Stimulated activated CD4-positive, alpha-beta T cell treated with anti-CD3 and anti-CD28 coated beads, Interleukin-12 subunit alpha, Interleukin-12 subunit beta, amount 100 ng/mL, for 4 hours (primary cell): Measurements from ENCODE around the gene ETFB.

Experiments used
- DNase-seq: peaks from one replicate; pipeline ENCODE4 v3.0.0-alpha.2; 2020

Gene ETFB

DNA sequence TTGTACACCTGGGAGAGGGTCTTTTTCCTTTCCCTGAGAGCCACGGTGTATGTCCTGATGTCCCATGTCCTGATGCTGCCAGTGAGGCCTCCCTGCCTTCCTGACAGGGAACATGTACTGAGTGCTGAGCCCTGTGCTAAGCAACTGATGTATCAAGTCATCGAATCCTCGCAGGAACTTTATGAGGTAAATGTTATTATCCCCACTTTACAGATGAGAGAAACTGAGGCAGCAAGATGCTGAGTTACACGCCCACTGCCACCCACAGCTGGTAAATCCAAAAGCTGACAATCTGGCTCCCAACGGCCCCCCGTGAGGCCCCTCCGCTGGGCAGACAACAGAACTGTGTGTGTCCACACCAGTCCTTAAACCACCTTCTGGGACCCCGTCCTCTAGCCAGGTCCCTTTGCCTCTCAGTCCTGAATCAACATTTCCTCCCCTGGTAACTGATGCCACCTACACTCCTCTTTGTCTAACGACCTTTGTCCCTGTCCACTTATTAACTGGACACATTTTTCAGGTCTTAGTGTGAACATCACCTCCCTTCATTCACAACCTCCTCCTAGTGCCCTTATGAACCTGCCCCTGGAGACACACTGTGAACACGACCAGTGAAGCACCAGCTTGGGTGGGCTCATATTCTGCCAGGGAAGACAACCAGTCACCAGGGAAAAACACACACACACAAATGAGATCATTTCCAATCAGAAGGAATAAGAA, 18.8 kb downstream of the ETFB start:
- DNase-seq = no peak

DNA sequence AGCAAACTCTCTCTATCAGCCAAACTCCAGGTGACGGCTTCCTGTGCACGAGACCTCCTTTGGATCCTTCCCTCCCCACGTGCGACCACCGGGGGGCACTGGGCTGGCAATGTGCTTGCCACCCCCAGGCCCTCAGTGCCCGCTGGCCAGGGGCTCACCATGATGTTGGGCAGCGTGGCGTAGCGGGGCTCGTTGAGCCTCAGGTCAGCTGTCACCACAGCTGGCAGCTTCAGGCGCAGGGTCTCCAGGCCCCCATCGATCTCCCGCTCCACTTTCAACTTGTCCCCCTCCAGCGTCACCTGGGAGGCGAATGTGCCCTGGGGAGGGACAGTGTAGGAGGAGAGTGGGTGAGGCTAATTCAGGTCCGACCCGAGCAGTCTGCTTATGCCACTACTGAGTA, 19.4 kb downstream of the ETFB start:
- no peak for DNase-seq

DNA sequence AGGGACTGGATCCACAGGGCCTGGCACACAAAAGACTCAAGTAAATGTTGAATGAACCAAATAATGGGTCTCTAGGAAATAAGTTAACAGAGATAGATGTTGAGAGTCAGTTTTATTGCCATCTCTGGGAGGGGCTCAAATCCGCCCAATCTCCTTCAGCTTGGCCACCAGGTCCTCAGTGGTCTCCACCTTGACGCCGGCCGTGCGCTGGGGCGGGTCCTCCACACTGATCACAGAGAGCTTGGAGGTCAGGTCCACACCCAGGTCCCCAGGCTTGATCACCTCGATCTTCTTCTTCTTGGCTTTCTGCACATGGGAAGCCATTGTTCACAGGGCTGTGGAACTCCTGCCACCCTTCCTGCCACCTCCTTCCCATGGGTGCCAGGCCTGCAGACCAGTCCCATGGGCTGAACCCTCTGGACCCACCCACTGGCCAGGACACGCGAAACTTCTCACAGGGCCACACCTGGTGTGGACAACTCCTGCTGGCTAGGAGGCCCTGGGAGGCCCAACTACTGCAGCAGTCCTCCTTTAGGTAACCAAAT, 21.0 kb downstream of the ETFB start:
- no peak for DNase-seq

DNA sequence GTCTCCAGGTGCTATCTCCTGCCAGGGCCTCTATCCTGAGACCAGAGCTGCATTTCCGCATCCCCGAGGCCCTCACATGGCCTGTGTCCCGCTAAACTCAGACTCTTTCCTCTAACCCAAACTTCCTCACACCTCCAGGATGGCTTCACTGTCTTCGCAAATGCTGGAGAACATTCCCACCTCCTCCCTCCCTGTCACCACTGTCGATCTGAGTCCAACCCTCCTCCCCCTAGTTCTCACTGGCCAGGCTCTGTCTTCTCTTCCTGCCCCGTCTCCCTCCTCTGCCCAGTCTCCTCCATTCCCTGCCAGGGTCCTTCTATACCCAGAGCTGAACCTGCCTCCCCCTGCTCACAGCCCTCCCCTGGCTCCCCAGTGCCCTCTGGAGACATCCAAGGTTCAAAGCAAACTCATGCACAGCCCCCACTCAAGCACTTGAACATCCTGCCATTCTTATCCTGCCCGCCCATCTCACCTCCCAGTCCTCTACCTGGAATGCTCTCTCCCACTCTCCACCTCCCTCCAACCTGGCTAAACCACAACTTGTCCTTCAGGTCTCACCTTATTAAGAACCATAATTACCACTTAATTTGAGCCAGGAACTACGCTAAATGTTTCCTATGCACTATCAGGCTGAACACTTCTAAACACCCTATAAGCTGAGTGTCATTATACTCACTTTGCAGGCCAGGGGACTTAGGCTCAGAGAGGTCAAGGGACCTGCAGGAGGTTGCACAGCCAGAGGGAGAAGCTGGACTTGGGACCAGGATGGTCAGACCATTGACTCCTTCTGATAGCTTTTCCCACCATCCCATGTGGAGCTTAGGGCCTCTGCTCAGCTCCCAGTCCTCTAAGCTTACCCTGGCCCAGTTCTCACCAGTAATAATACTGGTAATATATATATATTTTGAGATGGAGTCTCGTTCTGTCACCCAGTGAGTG, 23.3 kb downstream of the ETFB start:
- no peak for DNase-seq

DNA sequence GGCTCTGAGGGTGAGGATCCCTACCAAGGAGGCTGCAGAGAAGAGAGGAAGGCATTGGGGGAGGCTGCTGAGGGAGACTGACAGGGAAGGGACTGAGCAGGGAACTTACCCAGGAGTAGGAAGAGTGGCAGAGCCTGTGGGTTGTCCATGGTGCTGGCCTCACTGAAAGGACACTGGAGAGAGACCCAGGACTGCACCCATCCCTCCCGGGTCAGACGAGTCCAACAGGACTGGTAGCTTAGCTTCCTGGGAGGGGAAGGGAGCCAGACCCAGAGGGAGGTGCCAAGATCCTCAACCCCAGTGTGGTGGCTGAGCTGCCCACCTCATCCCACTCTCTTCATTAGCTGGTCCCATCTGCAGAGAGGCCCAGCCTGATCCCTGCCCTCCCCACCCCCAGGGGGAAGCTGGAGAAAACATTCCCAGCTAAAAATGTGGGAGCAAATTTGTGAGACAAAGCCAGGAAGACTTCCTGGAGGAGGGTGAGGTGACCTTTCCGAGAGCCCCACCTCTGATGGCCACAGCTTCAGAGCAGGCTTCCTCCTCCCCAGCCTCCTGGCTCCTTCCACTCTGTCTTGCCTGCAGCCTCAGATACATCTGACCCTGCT, 24.1 kb downstream of the ETFB start, which contains the start of gene VSIG10L:
Gene VSIG10L (minus strand): TSS at position 164 of the 605 bp plus-strand sequence. CDS start 15 bp downstream, at position 149.
- no peak for DNase-seq

DNA sequence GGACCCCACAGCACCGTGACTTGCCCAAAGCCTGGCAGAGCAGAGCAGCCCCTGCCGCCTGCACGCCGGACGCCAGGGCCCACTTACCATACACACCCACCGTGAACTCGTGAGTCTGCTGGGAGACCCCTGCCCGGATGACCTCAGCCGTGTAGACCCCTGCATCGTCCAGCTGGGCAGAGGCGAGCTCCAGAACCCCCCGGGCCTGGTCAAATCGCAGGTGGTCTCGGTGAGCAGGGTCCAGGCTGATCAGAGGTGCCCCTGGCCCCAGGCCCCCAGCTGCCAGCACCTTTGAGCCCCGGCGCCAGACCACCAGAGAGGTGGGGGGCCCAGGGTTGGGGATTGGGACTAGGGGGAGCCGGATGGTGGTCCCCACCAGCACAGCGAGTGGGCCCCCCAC, 25.1 kb downstream of the ETFB start:
- no peak for DNase-seq

DNA sequence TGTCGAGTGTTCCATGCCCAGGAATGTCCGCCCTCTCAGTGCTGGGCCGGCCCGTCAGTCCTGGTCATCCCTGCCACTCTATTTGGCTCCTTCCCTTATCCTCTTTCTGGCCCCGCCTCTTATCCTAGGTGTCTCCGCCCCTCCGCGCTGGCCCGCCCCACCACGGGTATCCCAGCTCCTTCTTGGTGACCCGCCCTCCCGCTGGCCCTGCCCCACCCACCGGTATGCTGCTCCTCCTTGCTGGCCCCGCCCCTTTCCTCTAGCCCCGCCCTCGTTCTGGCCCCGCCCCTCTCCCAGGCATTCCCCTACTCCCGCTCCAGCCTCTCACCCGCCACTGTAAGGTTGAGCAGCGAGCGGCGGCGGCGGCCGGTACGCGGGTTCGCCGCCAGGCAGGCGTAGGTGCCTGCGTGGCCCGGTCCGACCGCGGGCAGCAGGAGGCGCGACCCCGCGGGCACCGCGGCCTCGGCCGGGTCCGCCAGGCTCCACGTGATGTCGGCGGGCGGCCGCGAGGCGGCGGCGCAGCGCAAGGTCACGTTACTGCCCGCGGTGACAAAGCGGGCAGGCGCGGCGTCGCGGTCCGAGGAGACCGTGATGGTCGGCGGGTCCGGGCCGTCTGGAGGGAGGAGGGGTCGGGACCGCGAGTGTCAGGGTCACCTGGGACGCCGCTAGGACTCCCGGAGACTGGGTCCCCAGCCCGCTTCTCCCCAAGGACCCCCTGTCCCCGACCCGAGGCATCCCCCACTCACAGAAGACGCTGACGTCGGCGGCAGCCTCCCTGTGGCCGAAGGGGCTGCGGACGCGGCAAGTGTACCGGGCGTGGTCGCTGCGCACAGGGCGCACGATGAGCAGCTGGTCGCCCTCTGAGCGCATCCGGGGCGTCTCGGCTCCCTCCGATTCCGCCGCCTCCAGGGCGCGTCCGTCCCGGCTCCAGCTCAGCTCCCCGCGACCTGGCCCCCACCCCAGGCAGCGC, 26.2 kb downstream of the ETFB start:
- DNase-seq = peak; percentile 97

DNA sequence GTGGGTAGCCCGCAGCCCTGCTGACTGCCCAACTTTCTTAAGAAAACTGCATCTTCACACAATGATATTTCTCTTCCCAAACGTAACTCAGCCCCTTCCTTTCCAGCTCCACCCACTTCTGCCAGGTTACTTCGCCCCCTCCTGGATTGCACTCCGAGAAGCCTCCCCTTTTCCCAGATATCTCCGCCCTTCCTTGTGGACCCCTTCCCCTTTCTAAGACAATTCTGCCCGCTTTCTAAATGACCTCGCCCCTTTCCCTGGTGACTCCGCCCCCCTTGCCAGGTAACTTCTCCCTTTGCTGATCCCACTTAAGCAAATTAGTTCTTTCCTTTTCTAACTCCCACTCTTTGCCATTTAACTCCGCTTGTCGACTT, 26.9 kb downstream of the ETFB start:
- no peak for DNase-seq

DNA sequence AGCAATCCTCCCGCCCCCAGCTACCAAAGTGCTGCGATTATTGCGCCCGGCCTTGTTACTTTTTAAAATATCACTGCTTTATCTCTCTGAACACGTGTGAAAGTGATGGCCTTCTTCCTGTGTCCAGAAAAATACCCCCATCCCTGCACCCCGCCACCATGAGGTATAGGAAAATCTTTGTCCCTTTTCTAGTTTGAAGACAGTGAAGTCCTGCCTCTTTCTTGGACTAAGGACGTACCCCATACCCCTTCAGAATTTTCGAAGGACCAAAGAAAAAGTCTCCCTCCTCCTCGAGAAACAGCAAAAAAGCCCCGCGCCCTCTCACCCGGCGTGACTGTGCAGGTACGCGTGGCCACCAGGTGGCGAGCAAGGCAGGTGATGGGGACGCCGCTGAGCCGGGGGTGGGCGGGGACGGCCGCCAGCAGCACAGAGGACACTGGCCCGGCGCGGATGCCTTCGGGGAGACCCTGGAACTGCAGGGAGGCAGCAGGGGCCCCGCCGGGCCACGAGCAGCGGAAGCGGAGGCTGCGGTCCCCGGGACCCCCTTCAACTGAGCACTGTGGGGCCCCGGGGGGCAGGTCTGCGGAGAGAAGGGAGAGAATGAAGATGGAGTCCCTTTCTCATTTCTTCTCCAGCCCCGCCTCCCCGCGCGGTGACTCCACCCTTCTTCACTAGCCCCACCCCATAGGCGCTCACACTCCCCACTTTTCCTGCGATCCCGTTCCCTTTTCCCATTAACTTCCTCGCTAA, 27.4 kb downstream of the ETFB start:
- peak; percentile 88 for DNase-seq

DNA sequence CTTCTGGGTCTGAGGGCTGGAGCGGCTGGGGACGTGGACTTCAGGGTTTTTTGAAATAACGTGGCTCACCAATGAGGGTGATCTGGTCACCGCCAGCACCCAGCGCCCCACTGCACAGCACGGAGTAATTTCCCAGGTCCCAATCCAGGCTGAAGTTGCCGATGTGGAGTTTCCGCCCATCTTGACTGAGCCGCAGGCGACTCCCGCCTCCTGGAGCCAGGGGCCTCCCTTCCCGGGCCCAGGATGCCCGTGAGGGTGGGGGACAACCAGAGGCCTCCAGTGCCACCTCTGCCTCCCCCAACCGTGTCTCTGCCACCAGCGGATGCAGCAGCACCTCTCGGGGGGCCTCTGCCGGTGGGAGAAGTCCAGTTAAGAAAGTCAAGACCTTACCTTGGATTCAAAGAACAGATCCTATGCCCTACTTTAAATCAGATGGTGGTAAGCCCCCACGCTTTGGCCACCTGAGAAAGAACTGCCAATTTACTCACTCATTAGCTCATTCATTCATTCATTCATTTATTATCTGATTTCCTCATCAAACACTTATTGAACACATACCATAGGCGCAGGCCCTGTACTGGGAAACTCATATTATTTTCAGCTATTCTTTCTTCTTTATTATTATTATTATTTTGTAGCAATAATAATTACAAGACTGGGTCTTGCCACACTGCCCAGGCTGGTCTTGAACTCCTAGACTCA, 28.2 kb downstream of the ETFB start:
- DNase-seq = no peak

DNA sequence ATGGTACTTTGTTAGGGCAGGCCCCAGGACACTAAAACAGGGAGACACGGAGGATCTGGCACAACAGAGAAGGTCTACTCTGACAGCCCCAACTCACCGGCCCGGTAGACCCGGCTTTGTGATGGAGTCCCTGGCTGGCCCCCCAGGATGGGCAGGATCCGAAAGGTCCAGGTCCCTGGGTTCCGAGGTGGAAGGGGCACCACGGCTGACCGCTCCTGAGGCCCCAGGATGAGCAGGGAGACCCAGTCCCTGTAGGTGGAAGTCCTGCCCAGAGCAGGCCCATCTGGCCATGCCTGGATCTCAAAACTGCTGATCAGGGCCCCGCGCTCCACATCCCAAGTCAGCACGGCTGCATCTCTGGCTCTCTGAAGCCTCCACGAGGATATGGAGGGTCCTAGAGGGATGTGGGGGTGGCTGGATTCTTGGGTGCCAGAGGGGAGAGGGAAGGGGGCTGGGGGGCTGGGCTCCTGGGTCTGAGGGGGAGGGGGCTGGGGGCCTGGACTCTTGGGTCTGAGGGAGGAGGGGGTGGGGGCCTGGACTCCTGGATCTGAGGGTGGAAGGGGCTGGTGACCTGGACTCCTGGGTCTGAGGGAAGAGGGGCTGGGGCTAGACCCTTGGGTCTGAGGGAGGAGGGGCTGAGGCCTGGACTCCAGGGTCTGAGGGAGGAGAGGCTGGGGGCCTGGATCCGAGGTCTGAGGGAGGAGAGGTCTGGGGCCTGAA, 28.9 kb downstream of the ETFB start:
- DNase-seq = no peak

DNA sequence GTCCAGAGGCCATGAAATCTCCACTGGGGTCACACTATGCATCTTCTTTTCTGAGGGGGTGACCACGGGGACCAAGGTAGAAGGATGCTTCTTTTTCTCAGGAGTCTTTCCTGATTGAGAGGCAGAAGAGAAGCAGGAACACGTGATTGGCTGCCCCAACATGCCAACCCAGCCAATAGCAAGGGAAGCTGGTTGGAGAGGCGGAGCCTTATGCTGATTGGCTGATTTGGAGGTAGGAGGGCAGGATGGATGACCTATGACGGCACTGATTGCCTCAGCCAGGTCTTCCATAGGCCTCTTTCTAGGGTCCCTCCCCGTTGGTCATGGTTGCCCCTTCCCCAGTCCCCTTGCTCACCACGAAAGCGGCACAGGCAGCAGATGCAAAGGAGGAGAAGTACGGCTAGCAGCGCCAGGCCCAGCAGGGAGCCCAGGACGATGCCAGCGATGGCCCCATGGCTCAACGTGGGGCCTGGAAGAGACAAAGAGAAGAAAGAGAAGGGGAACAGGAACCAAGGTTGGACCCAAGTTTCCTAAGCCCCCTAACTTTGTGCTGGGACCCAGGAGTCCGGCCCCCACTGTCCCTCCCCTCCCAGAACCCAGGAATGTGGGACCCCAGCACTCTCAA, 32.2 kb downstream of the ETFB start:
- no peak for DNase-seq

DNA sequence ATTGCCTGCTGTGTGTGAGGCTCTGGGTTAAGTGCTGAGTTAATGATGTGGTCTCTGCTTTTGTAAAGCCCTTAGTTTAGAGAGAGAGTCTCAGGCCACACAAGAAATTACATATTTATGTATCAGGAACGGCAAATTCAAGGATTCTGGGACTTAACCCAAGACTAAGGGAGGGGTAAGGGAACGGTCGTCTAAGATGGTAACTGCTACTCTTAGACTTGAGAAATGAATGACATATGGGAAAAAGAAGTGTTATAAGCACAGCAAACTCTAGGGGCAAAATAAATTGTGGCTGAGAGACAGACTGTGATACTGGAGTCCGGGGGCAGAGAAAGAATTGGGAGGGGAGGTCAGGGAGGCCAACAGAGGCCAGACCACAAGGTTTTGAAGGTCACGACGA, 34.5 kb downstream of the ETFB start:
- no peak for DNase-seq

DNA sequence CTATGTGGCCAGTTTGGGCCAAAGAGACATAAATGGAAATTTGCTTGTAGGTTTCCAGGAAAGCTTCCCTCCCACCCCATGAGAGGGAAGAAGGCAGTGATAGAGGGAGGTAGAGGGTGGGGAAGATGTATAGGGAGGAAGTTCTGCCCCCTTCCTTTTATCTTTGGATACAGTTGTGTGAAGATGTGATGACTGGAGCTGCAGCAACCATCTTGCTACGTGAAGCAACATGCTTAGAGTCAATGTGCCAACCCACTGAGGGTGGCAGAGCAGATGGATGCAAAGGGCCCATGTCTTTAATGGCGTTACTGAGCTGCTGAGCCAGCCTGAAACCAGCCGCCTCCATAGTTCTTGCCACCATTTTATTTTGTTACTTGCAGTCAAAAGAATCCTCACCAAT, 35.0 kb downstream of the ETFB start:
- DNase-seq = no peak

DNA sequence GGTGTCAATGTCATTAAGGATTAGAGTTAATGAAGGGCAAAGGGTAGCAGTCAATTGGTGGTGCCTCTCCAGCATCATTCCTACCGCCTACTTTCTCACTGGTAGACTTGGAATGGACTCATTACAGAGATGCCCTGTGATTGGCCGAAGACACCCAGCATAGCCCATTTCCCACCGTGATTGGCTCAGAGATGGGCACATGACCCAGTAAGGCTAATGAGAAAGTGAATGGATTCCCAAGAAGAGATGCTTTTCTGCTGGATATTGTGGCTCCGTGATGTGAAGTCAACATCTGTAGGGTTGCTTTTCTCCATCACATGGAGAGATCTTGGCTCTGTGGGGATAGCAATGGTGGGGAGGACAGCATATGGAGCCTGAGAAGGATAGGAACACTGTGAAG, 35.8 kb downstream of the ETFB start:
- DNase-seq = no peak

DNA sequence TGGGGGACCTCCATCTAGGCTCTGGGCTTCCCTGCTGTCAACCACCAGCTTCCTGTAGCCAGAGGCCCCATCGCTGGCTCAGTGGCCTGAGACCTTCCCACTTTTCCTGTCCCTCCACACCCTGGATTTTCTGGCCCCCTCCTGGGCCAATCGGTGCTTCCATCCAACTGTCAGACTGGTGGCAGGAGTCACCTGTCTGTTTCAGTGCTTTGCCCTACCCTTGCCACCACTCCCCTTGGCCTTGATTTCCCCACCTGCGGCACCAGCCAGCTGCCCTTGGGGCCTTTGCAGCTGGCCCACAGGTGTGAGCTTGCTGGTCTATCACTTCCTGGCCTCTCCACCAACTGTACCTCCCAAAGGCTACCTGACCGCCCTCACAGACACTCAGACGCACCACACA, 36.8 kb downstream of the ETFB start:
- no peak for DNase-seq

DNA sequence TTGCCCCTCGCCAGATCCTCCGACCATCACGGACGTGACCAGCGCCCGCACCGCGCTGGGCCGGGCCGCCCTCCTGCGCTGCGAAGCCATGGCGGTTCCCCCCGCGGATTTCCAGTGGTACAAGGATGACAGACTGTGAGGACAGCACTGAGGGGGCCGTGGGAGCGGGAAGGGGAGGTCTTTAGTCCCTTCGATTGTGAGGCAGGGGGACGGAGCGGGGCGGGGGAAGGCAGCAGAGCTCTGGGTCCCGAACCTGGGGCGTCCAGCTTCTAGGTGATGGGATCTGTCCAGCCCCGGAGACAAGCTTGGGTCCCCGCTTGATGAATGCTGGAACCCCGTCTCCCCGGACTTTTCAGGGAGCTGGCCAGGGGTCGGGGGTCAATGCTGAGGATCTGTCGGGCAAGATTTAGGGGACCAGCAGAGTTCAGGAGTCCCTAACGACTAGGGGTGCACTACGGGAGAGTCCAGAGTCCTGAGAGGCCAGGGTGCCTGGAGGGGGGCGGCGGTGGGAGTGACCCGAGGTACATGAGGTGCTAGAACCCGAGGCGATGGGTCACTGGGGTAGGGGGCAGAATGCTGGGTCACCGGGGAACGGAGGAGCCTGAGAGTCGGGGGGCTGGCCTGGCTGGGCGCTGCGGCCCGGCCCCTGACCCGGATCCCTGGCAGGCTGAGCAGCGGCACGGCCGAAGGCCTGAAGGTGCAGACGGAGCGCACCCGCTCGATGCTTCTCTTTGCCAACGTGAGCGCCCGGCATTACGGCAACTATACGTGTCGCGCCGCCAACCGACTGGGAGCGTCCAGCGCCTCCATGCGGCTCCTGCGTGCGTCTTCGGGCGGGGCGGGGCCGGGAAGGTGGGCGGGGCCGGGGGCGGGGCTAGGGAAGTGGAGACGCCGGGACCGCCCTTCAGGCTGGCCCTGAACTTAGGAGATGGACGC, 38.9 kb downstream of the ETFB start:
- DNase-seq = peak; percentile 49
